ENCODE measurements around the gene CD82.
A peak's percentile ranks its signal among the peaks of the same experiment; 100 is the strongest.
"Not testable (repeated sequence)": the region's sequence is repeated elsewhere in the genome, so short reads cannot be mapped to it uniquely, and the experiment has no call there.

CD82 gene

DNA sequence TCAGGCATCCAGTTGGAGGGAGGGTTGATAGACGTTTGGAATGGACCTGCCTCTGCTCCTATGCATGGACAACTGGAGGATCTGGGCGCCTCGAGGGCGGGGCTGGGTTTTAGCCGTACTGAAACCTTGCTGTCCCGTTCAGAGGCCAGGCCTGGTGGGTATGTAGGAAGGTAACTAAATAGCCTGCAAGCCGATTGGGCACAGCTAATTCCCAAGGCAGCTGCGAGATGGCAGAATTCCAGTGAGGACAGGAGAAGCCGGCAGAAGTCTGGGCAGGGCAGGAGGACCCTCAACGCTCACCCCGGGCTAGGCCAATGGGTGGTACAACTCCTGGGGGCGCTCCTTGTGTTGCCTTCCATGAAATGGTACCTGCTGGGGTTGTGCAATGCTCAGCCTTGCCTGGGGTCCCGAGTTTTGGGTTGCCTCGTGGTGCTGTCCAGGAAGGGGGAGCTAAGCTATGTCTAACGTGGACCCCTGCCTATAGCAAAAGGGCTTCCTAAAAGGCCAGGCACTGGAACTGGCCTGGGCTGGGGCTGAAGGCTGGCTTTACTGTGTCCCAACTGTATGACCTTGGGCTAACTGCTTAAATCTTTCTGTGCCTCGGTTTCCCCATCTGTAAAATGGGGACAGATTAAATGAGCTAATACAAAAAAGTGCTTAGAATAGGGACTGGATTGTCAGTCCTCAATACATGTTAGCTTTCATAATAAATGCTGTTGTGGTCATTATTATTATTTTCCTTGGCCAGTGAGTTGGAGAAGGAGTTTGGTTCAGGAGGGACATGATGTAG lies 30.1 kb upstream of the CD82 start:
- DNase-seq: no peak

- no peak for DNase-seq
These were observed 28.5 kb upstream of the CD82 start for GRCh38 chr11:44536788-44537516.

DNA sequence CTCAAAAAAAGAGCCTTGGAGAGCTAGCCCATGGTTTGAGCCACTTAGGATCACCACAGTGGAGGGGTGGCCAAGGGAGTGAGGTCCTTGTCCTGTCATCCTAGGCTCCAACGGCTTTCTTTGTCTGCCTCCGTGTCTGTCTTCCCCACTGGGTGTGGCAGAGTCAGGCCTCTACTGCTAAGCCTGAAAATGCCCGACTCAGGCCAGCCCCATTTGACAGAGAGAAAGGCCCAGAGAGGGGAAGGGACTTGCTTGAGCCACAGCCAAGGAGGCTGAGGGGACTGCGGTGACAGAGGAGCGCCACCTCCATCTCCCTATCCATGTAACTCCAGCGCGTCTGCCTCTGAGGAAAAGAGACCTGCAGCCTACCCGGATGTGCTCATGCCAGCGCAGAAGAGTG lies 27.8 kb upstream of the CD82 start:
- DNase-seq: no peak

- peak; percentile 72 for DNase-seq
These were observed 26.9 kb upstream of the CD82 start for GRCh38 chr11:44538375-44539054.

DNA sequence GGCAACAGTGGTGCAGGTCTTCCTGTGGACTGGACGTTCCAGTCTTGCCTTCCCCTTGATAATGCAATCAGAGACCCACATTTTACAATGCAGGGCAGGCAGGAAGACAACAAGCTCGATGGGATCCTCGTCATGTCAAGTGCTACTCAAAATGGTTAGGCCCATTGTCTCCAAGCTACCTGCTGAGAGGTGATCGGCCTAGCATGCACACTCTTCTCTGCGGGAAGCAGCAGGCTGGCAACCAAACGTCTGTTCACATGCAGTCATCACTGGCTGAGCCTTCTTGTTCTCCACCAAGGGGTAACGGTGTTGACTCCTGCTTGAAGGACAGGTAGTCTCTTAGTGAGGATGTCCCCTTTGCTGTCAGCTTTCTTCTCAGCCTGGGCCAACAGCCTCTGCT lies 25.5 kb upstream of the CD82 start:
- DNase-seq: no peak

- no peak for DNase-seq
These were observed 24.8 kb upstream of the CD82 start for GRCh38 chr11:44540667-44541066.

DNA sequence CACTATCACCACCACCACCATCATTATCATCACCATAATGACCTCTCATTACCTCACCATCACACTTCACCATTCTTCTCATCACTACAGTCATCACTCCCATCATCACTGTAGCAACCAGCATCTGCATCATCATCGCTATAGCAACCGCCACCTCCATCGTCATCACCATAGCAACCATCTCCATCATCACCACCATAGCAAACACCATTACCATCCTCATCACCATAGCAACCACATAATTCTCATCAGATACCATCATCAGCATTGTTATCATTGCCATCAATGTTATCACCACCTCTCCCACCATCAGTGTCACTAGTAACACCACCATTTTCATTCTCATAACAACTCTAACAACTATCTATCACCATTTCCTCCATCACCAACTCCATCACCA lies 23.1 kb upstream of the CD82 start:
- no peak for DNase-seq

DNA sequence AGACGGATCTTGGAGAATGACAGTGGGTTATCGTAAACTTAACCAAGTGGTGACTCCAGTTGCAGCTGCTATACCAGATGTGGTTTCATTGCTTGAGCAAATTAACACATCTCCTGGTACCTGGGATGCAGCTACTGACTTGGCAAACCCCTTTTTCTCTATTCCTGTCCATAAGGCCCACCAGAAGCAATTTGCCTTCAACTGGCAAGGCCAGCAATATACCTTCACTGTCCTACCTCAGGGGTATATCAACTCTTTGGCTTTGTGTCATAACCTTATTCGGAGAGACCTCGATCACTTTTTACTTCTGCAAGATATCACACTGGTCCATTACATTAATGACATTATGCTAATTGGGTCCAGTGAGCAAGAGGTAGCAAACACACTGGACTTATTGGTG lies 18.5 kb upstream of the CD82 start:
- not testable (repeated sequence) for DNase-seq

DNA sequence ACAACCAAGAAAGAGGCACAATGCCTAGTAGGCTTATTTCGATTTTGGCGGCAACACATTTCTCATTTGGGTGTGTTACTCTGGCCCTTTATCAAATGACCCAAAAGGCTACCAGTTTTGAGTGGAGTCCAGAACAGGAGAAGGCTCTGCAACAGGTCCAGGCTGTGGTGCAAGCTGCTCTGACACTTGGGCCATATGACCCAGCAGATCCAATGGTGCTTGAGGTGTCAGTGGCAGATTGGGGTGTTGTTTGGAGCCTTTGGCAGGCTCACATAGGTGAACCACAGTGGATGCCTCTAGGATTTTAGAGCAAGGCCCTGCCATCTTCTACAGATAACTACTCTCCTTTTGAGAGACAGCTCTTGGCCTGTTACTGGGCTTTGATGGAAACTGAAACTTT lies 17.9 kb upstream of the CD82 start:
- DNase-seq: not testable (repeated sequence)

- no peak for DNase-seq
These were observed 17.3 kb upstream of the CD82 start for GRCh38 chr11:44548032-44548695.

GRCh38 chr11:44548961-44549749 lies 16.3 kb upstream of the CD82 start:
- not testable (repeated sequence) for DNase-seq

- DNase-seq: no peak
These were observed 15.3 kb upstream of the CD82 start for GRCh38 chr11:44550123-44550522.

GRCh38 chr11:44551456-44552139 lies 13.9 kb upstream of the CD82 start:
- no peak for DNase-seq

- no peak for DNase-seq
These were observed 10.2 kb upstream of the CD82 start for GRCh38 chr11:44555031-44555800.

DNA sequence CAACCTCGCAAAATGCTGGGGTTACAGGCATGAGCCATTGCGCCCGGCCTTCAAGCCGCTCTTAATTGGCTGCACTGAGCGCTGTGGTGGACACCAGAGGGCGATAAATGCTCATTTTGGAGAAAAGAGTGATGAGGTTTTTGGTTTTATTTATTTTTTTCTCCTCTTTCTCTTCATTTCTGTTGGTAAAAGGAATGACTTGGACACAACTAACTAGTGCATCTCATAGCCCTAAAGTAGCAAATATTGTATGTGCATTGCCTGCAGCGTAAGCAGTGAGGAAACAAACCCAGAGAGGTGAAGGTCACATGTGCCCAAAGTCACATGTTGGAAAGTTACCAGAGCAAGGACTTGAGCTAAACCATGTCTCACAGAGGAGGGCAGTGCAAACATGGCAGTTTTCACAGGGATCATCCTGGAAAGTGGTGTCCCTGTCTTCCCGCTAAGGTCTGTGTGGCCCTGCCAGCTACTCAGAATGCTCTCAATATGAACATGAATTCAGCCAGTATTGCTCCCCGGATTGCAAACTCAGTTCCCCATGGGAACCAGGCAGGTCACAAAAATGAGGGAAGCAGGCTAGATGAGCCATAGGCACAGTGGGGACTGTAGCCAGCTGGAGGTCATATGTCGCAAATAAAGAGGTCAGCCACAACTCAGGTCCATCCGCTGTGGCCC lies 8.6 kb upstream of the CD82 start:
- DNase-seq: peak; percentile 69

- DNase-seq: no peak
These were observed 8.0 kb upstream of the CD82 start for GRCh38 chr11:44557464-44557863.

GRCh38 chr11:44559207-44559939 lies 6.1 kb upstream of the CD82 start:
- no peak for DNase-seq

- not testable (repeated sequence) for DNase-seq
These were observed 5.5 kb upstream of the CD82 start for GRCh38 chr11:44559940-44560300.

DNA sequence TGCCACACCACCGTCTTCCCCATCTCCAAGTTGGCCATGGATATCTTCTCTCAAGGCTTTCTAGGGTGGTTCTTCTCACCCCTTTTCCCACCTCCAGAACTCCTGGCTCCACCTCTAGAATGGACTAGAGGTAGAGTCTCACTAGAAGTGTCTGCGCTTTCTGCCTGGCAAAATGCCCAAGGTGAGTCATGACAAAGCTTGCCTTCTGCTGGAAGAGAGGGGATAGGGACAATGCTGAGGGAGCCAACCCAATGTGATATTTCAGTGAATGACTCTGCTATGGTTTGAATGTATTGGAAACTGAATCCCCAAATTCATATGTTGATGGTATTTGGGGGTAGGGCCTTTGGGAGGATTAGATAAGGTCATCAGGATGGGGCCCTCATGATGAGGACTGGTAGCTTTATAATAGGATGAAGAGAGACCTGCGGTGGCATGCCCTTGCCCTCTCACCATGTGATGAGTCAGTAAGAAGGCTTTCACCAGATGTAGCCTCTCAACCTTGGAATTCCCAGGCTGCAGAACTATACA lies 4.1 kb upstream of the CD82 start:
- DNase-seq: no peak
